GM21723 (cell line): ENCODE data around the gene SUCO.
"Not testable (repeated sequence)": the region's sequence is repeated elsewhere in the genome, so short reads cannot be mapped to it uniquely, and the experiment has no call there.

Source experiments
- ATAC-seq: cut with Tn5 transposase; IDR thresholded peaks from one replicate; pipeline ENCODE4 v1.9.1; 2021; ENCODE audit warnings: mild to moderate bottlenecking, moderate library complexity; ENCODE audit not compliant: unreplicated experiment

Gene SUCO

GRCh38 chr1:172532700-172533512, at the start of gene SUCO:
TSS of gene SUCO (plus strand) at chr1:172533150. CDS start at chr1:172533436, 286 bp downstream.
- peak; percentile 87 for ATAC-seq

DNA sequence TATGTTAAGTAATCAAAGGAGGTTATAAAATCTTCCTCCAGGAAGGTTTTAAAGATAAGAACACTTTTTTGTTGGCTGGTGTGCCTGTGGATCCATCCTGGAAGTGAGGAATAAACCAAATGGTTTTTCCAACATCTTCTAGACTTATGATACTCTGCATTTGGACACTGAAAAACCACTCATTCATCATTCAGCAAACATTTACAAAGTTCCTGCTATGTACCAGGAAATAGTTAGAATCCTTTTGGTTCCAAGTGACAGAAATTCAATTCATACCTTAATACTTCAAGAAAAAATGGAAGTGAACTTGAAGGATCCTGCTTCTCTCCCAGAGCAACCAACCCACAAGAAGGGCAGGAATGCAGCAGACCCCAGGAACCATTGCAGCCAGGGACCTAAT, 49.5 kb upstream of the SUCO start:
- ATAC-seq: no peak

DNA sequence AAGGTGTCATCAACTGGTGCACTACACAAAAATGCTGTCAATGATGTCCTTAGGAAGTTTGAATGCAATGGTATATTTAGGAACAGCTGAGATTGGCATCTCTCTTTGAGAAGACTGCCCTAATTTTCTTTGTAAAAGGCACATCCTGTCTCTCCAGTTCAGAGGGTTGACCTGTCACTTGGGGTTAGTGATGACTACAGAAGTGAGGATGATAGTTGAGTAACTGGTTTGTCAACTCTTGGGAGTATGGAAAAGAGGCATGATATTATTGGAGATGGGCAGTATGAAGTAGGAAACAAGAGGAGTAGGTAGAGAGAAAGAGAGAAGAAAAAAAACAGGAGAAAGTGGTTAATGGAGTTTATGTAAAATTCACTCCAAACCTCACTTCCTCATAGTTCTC, 48.7 kb upstream of the SUCO start:
- no peak for ATAC-seq

- no peak for ATAC-seq
These were observed 47.3 kb upstream of the SUCO start for GRCh38 chr1:172485626-172486025.

GRCh38 chr1:172486805-172487454, 46.0 kb upstream of the SUCO start:
- no peak for ATAC-seq

- ATAC-seq: no peak
These were observed 45.4 kb upstream of the SUCO start for GRCh38 chr1:172487550-172487949.

- ATAC-seq: no peak
These were observed 44.6 kb upstream of the SUCO start for GRCh38 chr1:172488393-172488792.

DNA sequence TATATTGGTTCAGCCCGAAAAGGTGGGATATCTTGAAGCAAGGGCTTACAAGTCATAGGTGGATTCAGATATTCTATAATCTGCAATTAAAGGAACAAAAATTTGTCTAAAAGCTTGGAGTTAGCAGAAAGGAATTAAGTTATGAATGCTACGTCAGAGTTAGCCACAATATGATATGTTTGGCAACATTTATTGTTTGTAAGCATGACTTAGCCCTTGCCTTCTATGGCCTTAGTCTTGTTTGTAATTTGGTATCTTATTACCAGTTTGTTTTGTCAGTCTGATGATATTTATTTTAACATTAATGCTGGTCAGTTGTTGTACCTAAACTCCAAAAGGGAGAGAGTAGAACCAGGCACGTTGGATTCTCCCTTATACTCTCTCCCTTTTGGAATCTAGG, 43.1 kb upstream of the SUCO start:
- no peak for ATAC-seq

GRCh38 chr1:172492421-172492820, 40.5 kb upstream of the SUCO start:
- no peak for ATAC-seq

DNA sequence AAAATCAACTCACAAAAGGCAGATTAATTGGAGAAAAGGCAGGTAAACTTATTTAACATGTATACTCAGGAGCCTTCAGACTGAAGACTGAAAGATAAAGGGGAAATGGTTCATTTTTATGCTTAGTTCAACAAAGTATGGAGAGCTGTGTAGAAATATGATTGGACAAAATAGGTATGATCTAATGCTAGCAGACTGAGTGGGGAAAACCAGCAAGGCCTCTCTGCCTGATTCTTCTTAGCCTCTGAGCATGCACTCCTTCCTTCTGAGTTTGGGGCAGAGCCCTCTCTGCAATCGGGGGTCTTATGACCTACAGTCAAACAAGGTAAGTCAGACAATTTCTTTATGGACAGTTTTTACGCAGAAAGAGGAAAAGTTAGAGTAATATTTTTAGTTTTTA, 38.8 kb upstream of the SUCO start:
- no peak for ATAC-seq

GRCh38 chr1:172496127-172496526, 36.8 kb upstream of the SUCO start:
- not testable (repeated sequence) for ATAC-seq

DNA sequence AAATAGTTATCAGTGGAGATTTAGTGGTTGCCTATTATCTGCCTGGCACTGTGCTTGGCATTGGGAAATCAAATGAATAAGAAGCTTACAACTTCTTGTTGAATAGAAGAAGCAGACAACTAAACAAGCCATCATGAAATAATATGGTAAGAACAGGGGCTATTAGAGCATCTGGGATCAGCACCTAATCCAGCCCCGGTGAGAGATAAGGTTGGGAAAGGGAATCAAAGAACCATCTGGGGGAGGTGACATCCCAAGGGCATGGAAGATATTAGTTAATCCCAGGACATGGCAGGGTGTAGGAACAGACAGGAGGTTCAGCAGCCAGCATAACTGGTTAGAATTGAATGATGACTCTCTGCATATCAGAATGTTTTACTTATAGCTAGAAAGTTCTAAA, 36.3 kb upstream of the SUCO start:
- no peak for ATAC-seq

DNA sequence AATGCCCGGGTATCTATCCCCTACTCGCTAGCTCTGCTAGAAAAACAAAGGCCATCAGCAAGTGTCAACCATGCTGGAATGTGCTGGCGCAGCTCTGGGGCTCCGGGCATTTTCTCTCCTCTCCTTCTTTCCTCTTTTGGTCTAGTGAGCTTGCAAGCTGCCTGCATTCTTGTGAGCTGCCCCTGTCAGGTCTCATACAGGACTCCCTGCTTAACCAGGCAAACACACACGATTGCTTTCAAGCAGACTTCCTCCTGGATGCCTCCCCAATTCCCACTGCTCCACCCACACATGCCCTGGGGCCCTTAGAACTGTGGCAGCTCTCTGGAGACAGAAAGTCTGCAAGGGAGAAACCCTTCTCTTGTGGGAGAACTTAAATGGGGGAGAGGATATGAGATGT, 35.7 kb upstream of the SUCO start:
- no peak for ATAC-seq

- no peak for ATAC-seq
These were observed 34.1 kb upstream of the SUCO start for GRCh38 chr1:172498857-172499256.

GRCh38 chr1:172499636-172500141, 33.3 kb upstream of the SUCO start:
- no peak for ATAC-seq

GRCh38 chr1:172500207-172500606, 32.7 kb upstream of the SUCO start:
- no peak for ATAC-seq

DNA sequence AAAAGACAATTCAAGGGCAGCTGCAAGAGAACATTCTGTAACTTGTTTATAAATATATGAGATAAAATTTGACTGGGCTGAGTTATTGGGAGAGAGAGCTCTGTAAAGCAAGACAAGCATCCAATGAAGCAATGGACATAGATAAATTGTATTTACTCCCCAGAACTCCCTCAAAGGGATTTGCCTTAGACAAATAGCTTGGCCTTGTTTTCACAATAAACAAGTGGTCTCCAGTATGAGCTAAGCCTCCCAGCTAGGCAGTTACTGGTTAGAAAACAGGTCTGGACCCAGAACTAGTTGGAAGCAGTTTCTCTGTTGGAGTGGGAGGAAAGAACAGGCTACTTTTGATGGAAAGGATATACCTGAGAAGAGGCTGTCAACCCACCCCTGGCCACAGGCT, 25.2 kb upstream of the SUCO start:
- ATAC-seq: no peak

DNA sequence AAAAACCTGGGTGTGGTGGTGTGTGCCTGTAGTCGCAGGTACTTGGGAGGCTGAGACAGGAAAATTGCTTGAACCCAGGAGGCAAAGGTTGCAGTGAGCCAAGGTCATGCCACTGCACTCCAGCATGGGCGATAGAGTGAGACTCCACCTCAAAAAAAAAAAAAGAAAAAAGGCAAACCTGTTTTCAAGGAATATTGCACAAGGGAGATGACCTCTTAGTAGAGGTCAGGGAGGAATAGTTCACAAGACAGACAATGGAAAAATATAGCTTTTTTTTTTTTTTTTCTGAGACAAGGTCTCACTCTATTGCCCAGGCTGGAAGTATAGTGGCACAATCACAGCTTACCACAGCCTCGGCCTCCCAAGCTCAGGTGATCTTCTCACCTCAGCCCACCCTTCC, 22.5 kb upstream of the SUCO start:
- no peak for ATAC-seq

GRCh38 chr1:172512591-172512990, 20.4 kb upstream of the SUCO start:
- no peak for ATAC-seq

DNA sequence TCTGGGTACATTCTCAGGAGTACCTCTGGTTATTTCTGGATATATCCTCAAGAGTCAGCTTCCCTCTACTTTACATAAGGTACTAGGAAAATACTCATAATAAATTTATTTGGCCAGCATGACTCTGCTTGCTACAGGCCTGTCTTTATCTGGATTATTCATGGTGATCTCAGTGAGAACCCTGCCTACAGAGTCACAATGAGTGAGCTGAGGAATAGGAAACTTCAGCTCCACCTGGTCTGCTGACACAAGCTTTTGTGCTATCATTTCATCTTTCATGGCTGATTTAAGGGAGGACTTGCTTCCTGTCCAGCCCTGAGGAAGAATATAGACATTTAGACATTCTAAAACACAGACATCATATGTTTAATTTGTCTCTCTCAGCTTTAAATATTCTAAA, 19.5 kb upstream of the SUCO start:
- no peak for ATAC-seq

DNA sequence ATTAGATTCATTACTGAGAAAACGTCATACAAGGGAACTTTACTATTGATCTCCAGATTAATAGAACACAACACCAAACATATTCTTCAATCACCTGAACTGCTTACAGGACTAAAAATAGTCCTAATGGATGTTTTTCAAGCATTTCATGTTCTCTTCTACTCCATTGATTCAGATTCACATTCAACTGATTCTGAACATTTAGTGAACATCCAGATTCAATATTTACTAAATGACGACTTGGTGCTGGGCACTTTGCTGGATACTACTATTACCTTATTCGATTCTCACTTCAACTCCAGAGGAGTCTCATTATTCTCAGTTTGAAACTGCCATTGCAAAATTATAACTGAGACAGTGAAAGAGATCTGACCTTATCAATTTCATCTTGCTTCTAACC, 18.8 kb upstream of the SUCO start:
- no peak for ATAC-seq

- no peak for ATAC-seq
These were observed 17.5 kb upstream of the SUCO start for GRCh38 chr1:172515436-172515835.
